ENCODE data around the gene ZNF438.

Gene ZNF438

GRCh38 chr10:30862486-30862885 lies 169.2 kb downstream of the ZNF438 start:
- no peaks in the 10 kb centered on the region for H4K20me1 ChIP-seq (ENCODE audit: insufficient read depth, low read length)
- TF ChIP-seq CTCF (IDR thresholded peaks at IDR 0.05; ENCODE audit: borderline replicate concordance, extremely low read depth, low read length, poor library complexity, severe bottlenecking) (no peak), EZH2 (IDR thresholded peaks at IDR 0.05; ENCODE audit: borderline replicate concordance, low read depth, low read length, severe bottlenecking) (no peak)
- no peaks in the 10 kb centered on the region for H3K79me2 ChIP-seq (ENCODE audit: insufficient read depth, low read length)
- H3K9ac ChIP-seq (ENCODE audit: low read depth, low read length), result no peak overlapping the region
- no peak overlapping the region for H3K4me2 ChIP-seq (ENCODE audit: insufficient read depth, low read length)
- DNase-seq (no peak), ATAC-seq (ENCODE audit: insufficient read depth, low read depth) (no peak)
- H3K27ac ChIP-seq (ENCODE audit: low read length), result no peak overlapping the region
- no peak overlapping the region for H2AFZ ChIP-seq (ENCODE audit: low read depth, low read length)
- no peaks in the 10 kb centered on the region for H3K36me3 ChIP-seq (ENCODE audit: insufficient read depth, low read length)
- H3K9me3 ChIP-seq (ENCODE audit: insufficient read depth, low read length, severe bottlenecking), result no peaks in the 10 kb centered on the region
- H3K27me3 ChIP-seq (ENCODE audit: insufficient read depth, low read length, poor library complexity), result no peaks in the 10 kb centered on the region
- no peak overlapping the region for H3K4me3 ChIP-seq (ENCODE audit: low read depth in 1 of 2, low read length in 2 of 2)
- no peaks in the 10 kb centered on the region; the same call in 1 of the 2 replicates for H3K4me1 ChIP-seq (ENCODE audit: insufficient read depth, low read length)

DNA sequence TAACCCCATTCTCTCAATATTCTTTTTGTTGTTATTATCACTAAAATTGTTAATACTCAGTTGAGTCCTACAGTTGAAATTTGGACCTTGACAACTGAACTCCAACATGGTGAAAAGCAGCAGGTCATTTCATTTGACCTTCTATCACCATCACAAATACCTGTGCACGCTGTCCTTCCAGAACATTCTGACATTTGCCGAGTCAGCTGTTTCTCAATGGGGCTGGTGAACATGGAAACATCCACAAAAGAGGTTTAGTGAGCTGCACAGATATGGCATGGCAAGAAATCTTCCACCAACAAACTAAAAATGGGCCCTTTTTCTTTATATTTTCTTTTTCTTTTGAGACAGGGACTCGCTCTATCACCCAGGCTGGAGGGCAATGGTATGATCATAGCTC lies 169.7 kb downstream of the ZNF438 start:
- no peak overlapping the region for H3K4me3 ChIP-seq (ENCODE audit: low read depth in 1 of 2, low read length in 2 of 2)
- no peak overlapping the region for H3K4me2 ChIP-seq (ENCODE audit: insufficient read depth, low read length)
- H3K27me3 ChIP-seq (ENCODE audit: insufficient read depth, low read length, poor library complexity), result no peaks in the 10 kb centered on the region
- H3K27ac ChIP-seq (ENCODE audit: low read length), result no peak overlapping the region
- H3K9me3 ChIP-seq (ENCODE audit: insufficient read depth, low read length, severe bottlenecking), result no peaks in the 10 kb centered on the region
- no peak overlapping the region for H2AFZ ChIP-seq (ENCODE audit: low read depth, low read length)
- H3K4me1 ChIP-seq (ENCODE audit: insufficient read depth, low read length), result no peaks in the 10 kb centered on the region; the same call in 1 of the 2 replicates
- H3K36me3 ChIP-seq (ENCODE audit: insufficient read depth, low read length), result no peaks in the 10 kb centered on the region
- H3K79me2 ChIP-seq (ENCODE audit: insufficient read depth, low read length), result no peaks in the 10 kb centered on the region
- H4K20me1 ChIP-seq (ENCODE audit: insufficient read depth, low read length), result no peaks in the 10 kb centered on the region
- H3K9ac ChIP-seq (ENCODE audit: low read depth, low read length), result no peak overlapping the region
- DNase-seq (no peak), ATAC-seq (ENCODE audit: insufficient read depth, low read depth) (no peak)
- TF ChIP-seq CTCF (IDR thresholded peaks at IDR 0.05; ENCODE audit: borderline replicate concordance, extremely low read depth, low read length, poor library complexity, severe bottlenecking) (no peak), EZH2 (IDR thresholded peaks at IDR 0.05; ENCODE audit: borderline replicate concordance, low read depth, low read length, severe bottlenecking) (no peak)

GRCh38 chr10:30861221-30861620 lies 170.4 kb downstream of the ZNF438 start:
- TF ChIP-seq EZH2 (IDR thresholded peaks at IDR 0.05; ENCODE audit: borderline replicate concordance, low read depth, low read length, severe bottlenecking) (no peak), CTCF (IDR thresholded peaks at IDR 0.05; ENCODE audit: borderline replicate concordance, extremely low read depth, low read length, poor library complexity, severe bottlenecking) (no peak)
- Histone ChIP-seq H4K20me1 (ENCODE audit: insufficient read depth, low read length) (no peaks in the 10 kb centered on the region), H3K27ac (ENCODE audit: low read length) (no peak overlapping the region), H3K36me3 (ENCODE audit: insufficient read depth, low read length) (no peaks in the 10 kb centered on the region), H3K4me1 (ENCODE audit: insufficient read depth, low read length) (no peaks in the 10 kb centered on the region; the same call in 1 of the 2 replicates), H3K4me3 (ENCODE audit: low read depth in 1 of 2, low read length in 2 of 2) (no peak overlapping the region), H3K79me2 (ENCODE audit: insufficient read depth, low read length) (no peaks in the 10 kb centered on the region), H3K4me2 (ENCODE audit: insufficient read depth, low read length) (no peak overlapping the region), H3K9me3 (ENCODE audit: insufficient read depth, low read length, severe bottlenecking) (no peaks in the 10 kb centered on the region), H2AFZ (ENCODE audit: low read depth, low read length) (no peak overlapping the region), H3K27me3 (ENCODE audit: insufficient read depth, low read length, poor library complexity) (no peaks in the 10 kb centered on the region), H3K9ac (ENCODE audit: low read depth, low read length) (no peak overlapping the region)
- DNase-seq (peak; percentile 13), ATAC-seq (ENCODE audit: insufficient read depth, low read depth) (peak; percentile 55; the same call in 1 of the 3 replicates)

- Histone ChIP-seq H3K4me3 (ENCODE audit: low read depth in 1 of 2, low read length in 2 of 2) (no peak overlapping the region), H3K36me3 (ENCODE audit: insufficient read depth, low read length) (no peaks in the 10 kb centered on the region), H4K20me1 (ENCODE audit: insufficient read depth, low read length) (no peaks in the 10 kb centered on the region), H3K79me2 (ENCODE audit: insufficient read depth, low read length) (no peaks in the 10 kb centered on the region), H3K9ac (ENCODE audit: low read depth, low read length) (no peak overlapping the region), H2AFZ (ENCODE audit: low read depth, low read length) (no peak overlapping the region), H3K4me1 (ENCODE audit: insufficient read depth, low read length) (no peaks in the 10 kb centered on the region; the same call in 1 of the 2 replicates), H3K9me3 (ENCODE audit: insufficient read depth, low read length, severe bottlenecking) (no peaks in the 10 kb centered on the region), H3K4me2 (ENCODE audit: insufficient read depth, low read length) (no peak overlapping the region), H3K27me3 (ENCODE audit: insufficient read depth, low read length, poor library complexity) (no peaks in the 10 kb centered on the region), H3K27ac (ENCODE audit: low read length) (no peak overlapping the region)
- DNase-seq (no peak), ATAC-seq (ENCODE audit: insufficient read depth, low read depth) (no peak)
- TF ChIP-seq CTCF (IDR thresholded peaks at IDR 0.05; ENCODE audit: borderline replicate concordance, extremely low read depth, low read length, poor library complexity, severe bottlenecking), result no peak
- TF ChIP-seq EZH2 (IDR thresholded peaks at IDR 0.05; ENCODE audit: borderline replicate concordance, low read depth, low read length, severe bottlenecking), result no peak
Measured at GRCh38 chr10:30858499-30858898, 173.2 kb downstream of the ZNF438 start.
